OCI-LY3 (cell line): ENCODE results near the gene RAI1.

ENCODE experiments used
- H2AFZ ChIP-seq: fragments of 200-600, 300-600 bp; shearing (Covaris generic); 2 replicates; pipeline ENCODE4 v1.6.0; 2014; ENCODE audit warnings: antibody characterized with exemption, low read depth, low read length
- H3K27ac ChIP-seq: fragments of 200-600, 300-600 bp; sonication (generic); 2 replicates; pipeline ENCODE4 v1.5.1; 2014; ENCODE audit warnings: mild to moderate bottlenecking, low read length, moderate library complexity, mixed read lengths
- H3K27me3 ChIP-seq: fragments of 200-600, 300-600 bp; sonication (generic); 2 replicates; pipeline ENCODE4 v1.6.1; 2014; ENCODE audit warnings: low read depth, low read length, mixed read lengths
- H3K36me3 ChIP-seq: fragments of 200-600, 300-600 bp; sonication (generic); replicated peaks from 2 replicates; pipeline ENCODE3; 2014; ENCODE audit warnings: low read depth, low read length, mixed read lengths
- H3K4me1 ChIP-seq: fragments of 300-600, 200-600 bp; sonication (generic); 2 replicates; pipeline ENCODE4 v1.6.1; 2014; ENCODE audit warnings: low read length, mixed read lengths
- H3K4me2 ChIP-seq: fragments of 200-600, 300-600 bp; sonication (generic); 2 replicates; pipeline ENCODE4 v1.6.1; 2014; ENCODE audit warnings: low read length, mixed read lengths
- H3K4me3 ChIP-seq: fragments of 300-600, 200-600 bp; sonication (generic); 2 replicates; pipeline ENCODE4 v1.5.1; 2014; ENCODE audit warnings: antibody characterized with exemption, mild to moderate bottlenecking, low read length, moderate library complexity
- H3K79me2 ChIP-seq: fragments of 300-600, 200-600 bp; shearing (Covaris generic); 2 replicates; pipeline ENCODE4 v1.6.1; 2014; ENCODE audit warnings: mild to moderate bottlenecking, low read length, mixed read lengths
- H3K9ac ChIP-seq: fragments of 300-600, 200-600 bp; shearing (Covaris generic); 2 replicates; pipeline ENCODE4 v1.6.0; 2014; ENCODE audit warnings: mild to moderate bottlenecking, low read length, moderate library complexity
- H3K9me3 ChIP-seq: fragments of 200-600, 300-600 bp; shearing (Covaris generic); 2 replicates; pipeline ENCODE4 v1.6.1; 2014; ENCODE audit warnings: low read length, mixed read lengths; ENCODE audit not compliant: insufficient read depth
- H4K20me1 ChIP-seq: fragments of 200-600, 300-600 bp; sonication (generic); 2 replicates; pipeline ENCODE4 v1.6.1; 2016; ENCODE audit warnings: low read length, mixed read lengths; ENCODE audit not compliant: insufficient read depth
- EZH2phosphoT487 ChIP-seq: fragments of 200-600 bp; shearing (Covaris generic); IDR thresholded peaks from 2 replicates; pipeline ENCODE4 v1.6.1; 2018; ENCODE audit warnings: antibody characterized with exemption, mixed run types, low read depth
- TF ChIP-seq, protein P1 (sequence below): fragments of 200-600, 300-600 bp; sonication (generic); IDR thresholded peaks from 2 replicates; pipeline ENCODE4 v1.5.1; 2014; ENCODE audit warnings: antibody characterized with exemption, low read length, low read depth

RAI1 gene

GRCh38 chr17:17816831-17817551 is 135.7 kb downstream of the RAI1 start:
- no peak overlapping the region for H3K9ac ChIP-seq
- H2AFZ ChIP-seq: no peak overlapping the region
- TF ChIP-seq, protein P1, sequence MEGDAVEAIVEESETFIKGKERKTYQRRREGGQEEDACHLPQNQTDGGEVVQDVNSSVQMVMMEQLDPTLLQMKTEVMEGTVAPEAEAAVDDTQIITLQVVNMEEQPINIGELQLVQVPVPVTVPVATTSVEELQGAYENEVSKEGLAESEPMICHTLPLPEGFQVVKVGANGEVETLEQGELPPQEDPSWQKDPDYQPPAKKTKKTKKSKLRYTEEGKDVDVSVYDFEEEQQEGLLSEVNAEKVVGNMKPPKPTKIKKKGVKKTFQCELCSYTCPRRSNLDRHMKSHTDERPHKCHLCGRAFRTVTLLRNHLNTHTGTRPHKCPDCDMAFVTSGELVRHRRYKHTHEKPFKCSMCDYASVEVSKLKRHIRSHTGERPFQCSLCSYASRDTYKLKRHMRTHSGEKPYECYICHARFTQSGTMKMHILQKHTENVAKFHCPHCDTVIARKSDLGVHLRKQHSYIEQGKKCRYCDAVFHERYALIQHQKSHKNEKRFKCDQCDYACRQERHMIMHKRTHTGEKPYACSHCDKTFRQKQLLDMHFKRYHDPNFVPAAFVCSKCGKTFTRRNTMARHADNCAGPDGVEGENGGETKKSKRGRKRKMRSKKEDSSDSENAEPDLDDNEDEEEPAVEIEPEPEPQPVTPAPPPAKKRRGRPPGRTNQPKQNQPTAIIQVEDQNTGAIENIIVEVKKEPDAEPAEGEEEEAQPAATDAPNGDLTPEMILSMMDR: no peak
- no peak for TF ChIP-seq EZH2phosphoT487
- no peaks in the 10 kb centered on the region for H3K79me2 ChIP-seq
- H3K4me1 ChIP-seq: peaks cover 18% of the 10 kb centered on the region
- H3K9me3 ChIP-seq: no peaks in the 10 kb centered on the region
- no peaks in the 10 kb centered on the region for H3K27me3 ChIP-seq
- H3K4me3 ChIP-seq: no peak overlapping the region
- no peak overlapping the region for H3K4me2 ChIP-seq
- H4K20me1 ChIP-seq: peaks cover 13% of the 10 kb centered on the region
- H3K36me3 ChIP-seq: peaks cover 9% of the 10 kb centered on the region
- H3K27ac ChIP-seq: no peak overlapping the region

DNA sequence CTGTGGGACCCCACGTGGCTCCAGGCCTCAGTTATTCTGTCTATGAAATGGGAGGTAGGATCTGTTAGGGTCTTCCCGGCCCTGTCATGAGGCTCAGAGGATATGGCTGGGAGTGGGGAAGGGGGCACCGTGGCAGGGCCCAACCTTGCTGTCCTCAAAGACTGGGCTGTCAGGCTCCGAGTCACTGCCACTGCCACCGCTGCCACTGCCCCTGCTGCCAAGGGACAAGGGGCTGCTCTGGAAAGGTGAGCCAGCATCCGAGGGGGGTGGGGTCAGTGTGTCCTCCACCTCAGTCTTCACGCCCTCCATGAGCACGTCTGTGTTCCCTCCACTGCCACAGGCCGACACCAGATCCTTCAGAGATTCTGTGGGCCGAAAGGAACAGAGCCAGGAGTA is 136.3 kb downstream of the RAI1 start:
- H3K4me3 ChIP-seq: no peak overlapping the region
- peaks cover 19% of the 10 kb centered on the region for H4K20me1 ChIP-seq
- no peaks in the 10 kb centered on the region for H3K27me3 ChIP-seq
- no peak overlapping the region for H2AFZ ChIP-seq
- no peak overlapping the region for H3K27ac ChIP-seq
- peaks cover 9% of the 10 kb centered on the region for H3K36me3 ChIP-seq
- H3K79me2 ChIP-seq: 0 out of 2 replicates have a peak, but pooled peaks cover 1% of the 10 kb centered on the region
- no peak overlapping the region for H3K9ac ChIP-seq
- no peaks in the 10 kb centered on the region for H3K9me3 ChIP-seq
- peaks cover 18% of the 10 kb centered on the region for H3K4me1 ChIP-seq
- TF ChIP-seq EZH2phosphoT487: no peak
- TF ChIP-seq, protein P1: no peak
- no peak overlapping the region for H3K4me2 ChIP-seq

- H2AFZ ChIP-seq: no peak overlapping the region
- no peak overlapping the region for H3K4me3 ChIP-seq
- no peak overlapping the region for H3K9ac ChIP-seq
- peaks cover 9% of the 10 kb centered on the region for H3K36me3 ChIP-seq
- TF ChIP-seq, protein P1: no peak
- TF ChIP-seq EZH2phosphoT487: no peak
- H4K20me1 ChIP-seq: peaks cover 25% of the 10 kb centered on the region
- H3K9me3 ChIP-seq: no peaks in the 10 kb centered on the region
- H3K27ac ChIP-seq: no peak overlapping the region
- H3K79me2 ChIP-seq: 0 out of 2 replicates have a peak, but pooled peaks cover 4% of the 10 kb centered on the region
- H3K27me3 ChIP-seq: no peaks in the 10 kb centered on the region
- no peak overlapping the region for H3K4me2 ChIP-seq
- peaks cover 22% of the 10 kb centered on the region for H3K4me1 ChIP-seq
Measured at GRCh38 chr17:17818088-17818526, 136.8 kb downstream of the RAI1 start.

DNA sequence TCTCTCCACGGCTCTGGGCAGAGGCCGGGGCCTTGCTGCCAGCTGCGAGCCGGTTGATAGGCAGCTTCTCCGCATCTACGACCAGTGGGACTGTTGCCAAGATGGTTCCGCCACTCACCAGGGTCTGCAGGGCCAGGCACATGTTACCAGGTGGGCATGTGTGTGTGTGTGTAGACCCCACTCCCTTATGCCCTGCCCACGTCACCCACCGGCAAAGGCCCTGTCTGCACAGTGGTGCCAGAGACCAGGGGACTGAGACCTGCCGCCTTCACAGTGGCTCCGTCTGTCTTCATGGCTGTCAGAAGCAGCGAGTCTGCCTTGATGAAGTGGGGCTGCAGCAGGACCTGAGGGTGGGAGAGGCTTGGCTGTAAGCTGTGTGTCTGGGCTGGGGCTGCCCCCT is 137.9 kb downstream of the RAI1 start:
- H3K4me2 ChIP-seq: peak overlapping the region; percentile 59
- H4K20me1 ChIP-seq: peaks cover 26% of the 10 kb centered on the region
- peaks cover 27% of the 10 kb centered on the region for H3K4me1 ChIP-seq
- H3K27me3 ChIP-seq: no peaks in the 10 kb centered on the region
- peaks cover 9% of the 10 kb centered on the region for H3K36me3 ChIP-seq
- H3K9ac ChIP-seq: no peak overlapping the region
- no peak overlapping the region for H3K4me3 ChIP-seq
- no peak overlapping the region for H2AFZ ChIP-seq
- TF ChIP-seq, protein P1: no peak
- TF ChIP-seq EZH2phosphoT487: no peak
- H3K79me2 ChIP-seq: 0 out of 2 replicates have a peak, but pooled peaks cover 4% of the 10 kb centered on the region
- H3K27ac ChIP-seq: no peak overlapping the region
- H3K9me3 ChIP-seq: no peaks in the 10 kb centered on the region
